GM23338 (cell line): ENCODE measurements around the gene CTRB1.
"Not testable (repeated sequence)": the region's sequence is repeated elsewhere in the genome, so short reads cannot be mapped to it uniquely, and the experiment has no call there.

Source experiments
- EZH2 ChIP-seq: fragments of 200-600 bp; sonication (generic); IDR thresholded peaks from one replicate; pipeline ENCODE4 v1.8.0; 2017; ENCODE audit warnings: antibody characterized with exemption, mild to moderate bottlenecking, low read depth; ENCODE audit not compliant: unreplicated experiment
- EZH2phosphoT487 ChIP-seq: fragments of 200-600 bp; sonication (generic); IDR thresholded peaks from one replicate; pipeline ENCODE4 v1.8.1; 2018; ENCODE audit warnings: antibody characterized with exemption; ENCODE audit not compliant: unreplicated experiment
- JUNB ChIP-seq: IDR thresholded peaks from one replicate; pipeline ENCODE4 v1.6.1; 2016; ENCODE audit warnings: antibody characterized with exemption; ENCODE audit not compliant: unreplicated experiment
- POLR2AphosphoS5 ChIP-seq: IDR thresholded peaks from 2 replicates; pipeline ENCODE4 v1.6.1; 2016; ENCODE audit warnings: antibody characterized with exemption, low read depth
- REST ChIP-seq: IDR thresholded peaks from one replicate; pipeline ENCODE4 v1.6.1; 2018; ENCODE audit warnings: antibody characterized with exemption; ENCODE audit not compliant: unreplicated experiment
- TF ChIP-seq, protein P1 (sequence below), 2 experiments: fragments of 200-600 bp in 1 of 2; sonication (generic) in 1 of 2; conservative IDR thresholded peaks; 2 replicates each; pipeline versions ENCODE4 v1.5.1 to v1.6.1; 2016 to 2017; ENCODE audit warnings: antibody characterized with exemption in 2 of 2, low read depth in 2 of 2, mild to moderate bottlenecking in 2 of 2, moderate library complexity in 1 of 2

- TF ChIP-seq, protein P1, sequence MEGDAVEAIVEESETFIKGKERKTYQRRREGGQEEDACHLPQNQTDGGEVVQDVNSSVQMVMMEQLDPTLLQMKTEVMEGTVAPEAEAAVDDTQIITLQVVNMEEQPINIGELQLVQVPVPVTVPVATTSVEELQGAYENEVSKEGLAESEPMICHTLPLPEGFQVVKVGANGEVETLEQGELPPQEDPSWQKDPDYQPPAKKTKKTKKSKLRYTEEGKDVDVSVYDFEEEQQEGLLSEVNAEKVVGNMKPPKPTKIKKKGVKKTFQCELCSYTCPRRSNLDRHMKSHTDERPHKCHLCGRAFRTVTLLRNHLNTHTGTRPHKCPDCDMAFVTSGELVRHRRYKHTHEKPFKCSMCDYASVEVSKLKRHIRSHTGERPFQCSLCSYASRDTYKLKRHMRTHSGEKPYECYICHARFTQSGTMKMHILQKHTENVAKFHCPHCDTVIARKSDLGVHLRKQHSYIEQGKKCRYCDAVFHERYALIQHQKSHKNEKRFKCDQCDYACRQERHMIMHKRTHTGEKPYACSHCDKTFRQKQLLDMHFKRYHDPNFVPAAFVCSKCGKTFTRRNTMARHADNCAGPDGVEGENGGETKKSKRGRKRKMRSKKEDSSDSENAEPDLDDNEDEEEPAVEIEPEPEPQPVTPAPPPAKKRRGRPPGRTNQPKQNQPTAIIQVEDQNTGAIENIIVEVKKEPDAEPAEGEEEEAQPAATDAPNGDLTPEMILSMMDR (conservative IDR thresholded peaks at IDR 0.05; ENCODE audit: low read depth in 2 of 2): not testable (repeated sequence)
- TF ChIP-seq REST, POLR2AphosphoS5, JUNB, EZH2, EZH2phosphoT487: not testable (repeated sequence)
Observed at GRCh38 chr16:75242436-75243078, 23.8 kb downstream of the CTRB1 start.
